GM08714 (cell line): ENCODE data around the gene OCSTAMP.

Experiments used
- H3K4me3 ChIP-seq: fragments of 200-500 bp; sonication (Bioruptor generic); 2 replicates; pipeline ENCODE4 v1.5.1; 2014; ENCODE audit warnings: mild to moderate bottlenecking, low read length, inconsistent platforms
- ZNF274 ChIP-seq: IDR thresholded peaks from 2 replicates; pipeline ENCODE4 v1.6.1; 2012; ENCODE audit warnings: mild to moderate bottlenecking, low read depth, low read length

OCSTAMP gene

DNA sequence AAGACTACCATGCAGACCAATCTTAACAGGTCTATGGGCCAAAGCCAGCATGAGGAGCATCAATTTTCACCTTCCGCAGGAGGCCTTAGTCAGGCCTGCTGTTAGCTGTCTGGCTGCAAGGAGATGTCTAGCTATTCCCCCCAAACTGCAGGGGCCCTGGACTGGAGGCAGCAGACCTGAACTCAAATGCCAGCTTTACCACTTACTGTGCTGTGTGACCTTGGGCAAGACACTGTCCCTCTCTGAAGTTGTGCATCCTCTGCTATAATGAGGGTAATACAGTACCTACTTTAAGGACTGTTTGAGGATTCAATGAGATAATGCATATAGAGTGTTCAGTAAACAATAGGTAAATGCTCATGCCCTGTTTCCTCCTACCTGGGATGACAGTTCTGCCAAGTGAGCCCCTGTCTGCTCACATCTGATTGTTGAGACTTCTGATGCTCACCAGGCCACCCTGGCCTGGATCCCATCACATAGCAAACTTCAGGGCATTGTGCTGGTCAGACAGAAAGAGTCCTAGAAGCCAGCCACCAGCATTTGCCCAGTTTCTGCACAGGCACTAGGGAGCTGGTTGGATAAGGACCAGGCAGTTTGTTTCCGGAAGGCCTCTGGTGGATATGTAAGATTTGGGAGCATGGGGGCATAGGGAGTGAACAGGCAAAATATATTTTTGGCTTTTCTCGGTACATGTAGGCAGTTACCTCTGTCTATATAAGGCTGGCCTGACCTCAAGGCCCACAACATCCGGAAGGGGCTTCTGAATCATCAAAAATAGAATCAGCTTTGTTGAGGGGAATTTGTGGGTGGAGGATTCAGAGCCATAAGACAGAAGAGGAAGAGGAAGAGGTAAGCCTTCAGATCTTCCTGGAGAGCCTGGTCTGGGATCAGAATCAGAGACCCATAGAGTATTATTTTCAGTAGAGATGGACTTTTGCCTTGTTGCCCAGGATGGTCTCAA, 2.3 kb upstream of the OCSTAMP start:
- no peak for TF ChIP-seq ZNF274
- H3K4me3 ChIP-seq, result peak overlapping the region; percentile 38; the same call in 1 of the 2 replicates

DNA sequence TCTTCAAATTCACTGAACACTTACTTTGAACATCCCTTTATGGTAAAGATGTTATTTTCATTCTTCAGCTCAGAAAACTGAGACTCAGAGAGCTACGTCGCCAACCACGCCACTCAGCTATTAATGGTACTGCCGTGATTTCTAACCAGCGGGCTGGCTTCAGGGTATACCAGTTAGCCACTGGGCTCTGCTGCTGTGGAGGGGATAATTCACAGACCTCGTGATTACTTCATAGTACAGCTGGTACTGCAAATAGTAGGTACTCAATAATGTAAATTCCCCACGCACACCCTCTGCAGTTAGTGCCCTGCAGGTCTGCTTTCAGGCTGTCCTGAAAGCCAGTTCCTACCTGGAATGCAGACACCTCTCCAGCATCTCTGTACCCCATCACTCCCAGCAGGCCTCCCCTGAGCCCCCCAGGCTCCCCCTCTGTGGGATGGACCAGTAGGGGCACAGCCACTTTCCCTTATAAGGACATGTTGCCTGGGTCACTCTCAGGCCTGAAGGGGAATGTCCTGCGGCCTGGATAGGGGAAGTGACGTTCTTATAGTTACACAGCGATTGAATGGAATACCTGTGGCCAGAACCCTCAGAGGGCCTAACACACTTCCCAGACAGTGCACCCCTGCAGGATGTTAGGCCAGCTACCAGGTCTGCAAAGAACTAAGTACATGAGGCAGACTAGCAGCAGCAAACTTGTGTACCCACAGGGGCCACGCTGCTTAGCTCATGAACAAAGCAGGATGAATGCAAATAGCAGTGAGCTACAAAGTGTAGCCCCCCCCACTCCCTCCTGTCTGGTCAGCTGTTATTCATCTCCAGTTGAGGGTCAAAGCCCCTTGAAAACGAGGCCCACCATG, 1.3 kb upstream of the OCSTAMP start:
- no peak for TF ChIP-seq ZNF274
- H3K4me3 ChIP-seq, result no peak overlapping the region

DNA sequence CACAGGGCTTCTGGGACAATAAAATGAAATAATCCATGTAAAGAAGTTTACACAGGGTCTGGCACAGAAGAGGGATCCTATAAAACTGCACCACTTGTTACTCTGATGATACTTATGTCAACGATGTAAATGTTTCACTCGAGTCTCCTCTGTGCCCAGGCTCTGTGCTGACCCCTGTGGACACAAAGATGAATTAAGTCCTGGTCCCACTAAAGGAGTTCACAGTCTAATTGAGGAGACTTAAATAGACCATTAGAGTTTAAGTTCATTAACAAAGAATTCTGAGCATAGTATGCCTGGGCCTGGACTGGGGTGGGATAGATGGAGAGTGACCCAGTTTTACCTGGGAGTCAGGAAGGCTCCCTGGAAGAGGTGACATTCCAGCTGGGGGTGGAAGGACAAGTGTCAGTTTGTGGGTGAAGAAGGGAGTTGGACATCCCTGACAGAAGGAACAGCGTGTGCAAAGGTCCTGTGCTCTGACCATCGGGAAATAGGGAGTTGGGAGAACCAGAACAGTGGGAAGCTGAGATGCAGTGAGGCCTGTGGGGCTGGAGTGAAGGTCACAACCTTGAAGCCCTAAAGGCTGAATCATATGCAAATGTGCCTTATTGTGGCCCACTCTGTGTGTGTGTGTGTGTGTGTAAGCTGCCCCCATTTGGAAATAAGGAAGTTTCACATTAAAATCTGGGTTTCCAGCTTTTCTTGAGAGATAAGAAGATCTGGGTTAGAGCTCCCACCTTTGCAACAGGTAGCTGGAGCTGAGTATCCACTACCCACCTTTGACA, 1.1 kb downstream of the OCSTAMP start:
- no peak overlapping the region for H3K4me3 ChIP-seq
- TF ChIP-seq ZNF274, result no peak

DNA sequence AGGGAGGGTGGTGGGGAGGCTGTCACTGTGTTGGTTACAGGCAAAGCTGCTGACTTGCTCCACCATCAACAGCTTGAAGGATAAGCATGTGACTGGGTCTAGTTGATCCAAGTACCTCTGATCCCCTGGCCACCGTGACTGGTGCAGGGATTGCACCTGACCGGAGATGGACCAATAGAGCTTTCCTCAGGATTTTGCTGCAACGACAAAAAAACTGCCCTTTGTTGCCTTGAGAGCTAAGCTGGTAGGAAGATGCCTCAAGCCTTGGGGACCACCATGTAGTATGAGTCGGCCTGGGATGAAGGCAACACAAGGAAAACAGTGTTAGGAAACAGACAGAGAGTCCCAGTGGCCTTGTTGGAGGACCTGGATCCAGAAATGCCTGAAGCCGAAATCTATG, 1.8 kb downstream of the OCSTAMP start:
- no peak overlapping the region for H3K4me3 ChIP-seq
- TF ChIP-seq ZNF274, result no peak

DNA sequence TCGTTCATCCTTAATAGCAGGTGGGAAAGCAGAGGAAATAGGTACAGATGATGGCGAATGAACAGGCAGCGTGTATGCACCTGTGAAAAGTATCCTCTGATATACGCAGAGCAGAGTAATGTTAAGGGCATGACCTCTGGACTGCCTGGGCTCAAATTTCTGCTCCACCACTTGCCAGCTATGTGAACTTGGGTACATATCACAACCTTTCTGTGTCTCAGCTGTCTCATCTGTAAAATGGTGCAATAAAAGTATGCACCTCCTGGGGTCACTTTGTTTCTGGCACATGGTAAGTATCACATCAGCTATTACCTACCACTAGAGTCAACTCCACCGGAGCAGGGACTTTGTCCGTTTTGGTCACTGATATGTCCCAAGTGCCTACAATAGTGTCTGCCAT, 2.5 kb downstream of the OCSTAMP start:
- no peak for TF ChIP-seq ZNF274
- H3K4me3 ChIP-seq, result no peak overlapping the region

DNA sequence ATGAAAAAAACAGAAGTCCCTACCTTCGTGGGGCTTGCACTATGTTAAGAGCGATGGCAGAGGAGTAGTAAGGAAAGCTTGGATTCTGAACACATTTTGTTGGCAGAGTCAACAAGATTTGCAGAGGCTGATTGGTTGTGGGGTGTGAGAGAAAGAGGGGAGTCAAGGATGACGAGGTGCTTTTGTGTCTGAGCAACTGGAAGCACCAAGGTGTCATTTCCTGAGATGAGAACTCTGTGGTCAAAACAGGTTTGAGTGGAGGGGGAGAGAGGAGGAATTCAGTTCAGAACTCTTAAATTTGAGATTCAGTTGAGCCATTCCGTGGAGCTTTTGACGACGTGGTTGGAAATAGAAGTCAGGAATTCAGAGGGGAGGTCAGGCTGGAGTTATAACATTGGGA, 3.5 kb downstream of the OCSTAMP start:
- H3K4me3 ChIP-seq, result no peak overlapping the region
- no peak for TF ChIP-seq ZNF274

DNA sequence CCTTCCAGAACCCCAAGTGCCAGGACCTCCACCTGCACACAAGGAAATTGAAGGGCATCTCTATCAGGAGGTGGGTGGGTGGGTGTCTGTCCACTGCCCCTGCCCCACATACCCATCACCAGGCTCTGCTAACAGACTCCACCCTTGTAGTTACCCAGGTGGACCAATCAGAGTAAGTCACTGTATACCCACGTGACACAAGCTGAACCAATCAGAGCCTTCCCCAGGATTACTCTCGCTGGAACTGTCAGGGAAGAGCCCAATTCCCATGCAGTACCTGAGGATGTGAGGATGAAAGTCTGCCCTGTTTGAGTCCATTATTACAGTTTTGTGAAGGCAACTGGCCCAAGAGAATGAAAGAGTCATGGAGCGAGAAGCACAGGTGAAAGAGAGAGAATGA, 4.2 kb downstream of the OCSTAMP start:
- TF ChIP-seq ZNF274, result no peak
- H3K4me3 ChIP-seq, result no peak overlapping the region

DNA sequence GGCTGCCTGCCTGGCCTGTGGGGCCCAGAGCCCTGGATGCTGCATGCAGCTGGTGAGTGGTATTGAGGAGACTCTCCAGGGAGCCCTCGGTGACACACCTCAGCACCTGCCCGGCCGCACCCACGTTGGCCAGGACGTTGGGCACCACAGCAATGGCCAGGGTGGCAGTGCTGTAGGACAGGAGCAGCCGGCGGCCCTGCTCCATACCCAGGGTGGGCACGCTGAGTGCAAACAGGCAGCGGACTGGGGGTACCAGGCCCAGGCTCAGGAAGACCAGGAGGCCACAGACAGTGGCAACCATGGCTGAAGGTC, 4.7 kb downstream of the OCSTAMP start:
- no peak for TF ChIP-seq ZNF274
- no peak overlapping the region for H3K4me3 ChIP-seq

DNA sequence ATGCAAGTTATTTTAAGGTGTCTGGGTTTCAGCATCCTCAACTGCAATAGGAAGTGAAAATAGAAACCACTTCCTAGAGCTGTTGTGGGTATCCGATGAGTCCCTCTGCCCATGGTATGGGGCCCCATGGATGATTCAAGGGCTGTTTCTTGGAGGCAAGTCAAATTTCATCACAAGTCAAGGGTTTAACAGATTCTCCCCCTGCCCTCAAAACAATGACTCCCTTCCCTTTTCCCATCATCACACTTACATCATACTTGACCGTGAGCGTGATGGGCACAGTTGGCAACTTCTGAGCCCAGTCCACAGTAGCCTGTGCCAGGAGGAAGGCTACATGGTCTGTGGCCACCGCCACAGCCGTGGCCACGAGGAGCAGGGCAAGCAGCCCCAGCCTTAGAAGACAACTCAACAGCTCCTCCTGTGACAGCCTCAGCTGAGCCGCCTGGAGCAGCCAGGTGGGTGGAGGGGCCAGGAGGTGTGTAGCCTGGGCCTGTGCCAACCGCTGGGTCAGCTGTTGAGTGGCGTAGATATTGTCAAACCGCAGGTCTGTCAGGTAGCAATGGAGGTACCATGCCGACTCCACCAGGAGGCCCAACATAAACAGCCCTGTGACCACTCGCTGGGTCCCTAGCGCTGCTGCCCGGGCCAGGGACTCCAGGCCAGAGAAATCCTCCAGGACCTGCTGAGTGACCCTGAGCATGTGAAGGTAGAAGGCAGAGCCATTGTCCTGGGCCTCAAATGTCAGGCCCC, 5.2 kb downstream of the OCSTAMP start:
- TF ChIP-seq ZNF274, result no peak
- no peak overlapping the region; the same call in 1 of the 2 replicates for H3K4me3 ChIP-seq

DNA sequence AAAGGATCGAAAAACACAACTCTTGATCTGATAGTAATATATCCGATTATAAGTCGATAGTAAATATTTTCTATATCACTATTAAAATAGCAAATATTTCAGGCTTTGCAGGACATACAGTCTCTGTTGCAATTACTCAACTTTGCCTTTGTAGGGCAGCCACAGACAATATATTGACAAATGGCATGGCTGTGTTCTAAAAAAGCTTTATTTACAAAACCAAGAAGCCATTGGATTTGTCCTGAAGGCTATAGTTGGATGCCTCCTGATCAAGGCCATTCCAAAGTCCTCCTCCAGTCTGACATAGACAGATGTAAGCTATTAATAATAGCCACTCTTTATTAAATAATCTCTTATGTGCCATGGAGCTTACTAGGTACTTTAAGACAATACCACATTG, 5.9 kb downstream of the OCSTAMP start:
- H3K4me3 ChIP-seq, result no peak overlapping the region
- no peak for TF ChIP-seq ZNF274

DNA sequence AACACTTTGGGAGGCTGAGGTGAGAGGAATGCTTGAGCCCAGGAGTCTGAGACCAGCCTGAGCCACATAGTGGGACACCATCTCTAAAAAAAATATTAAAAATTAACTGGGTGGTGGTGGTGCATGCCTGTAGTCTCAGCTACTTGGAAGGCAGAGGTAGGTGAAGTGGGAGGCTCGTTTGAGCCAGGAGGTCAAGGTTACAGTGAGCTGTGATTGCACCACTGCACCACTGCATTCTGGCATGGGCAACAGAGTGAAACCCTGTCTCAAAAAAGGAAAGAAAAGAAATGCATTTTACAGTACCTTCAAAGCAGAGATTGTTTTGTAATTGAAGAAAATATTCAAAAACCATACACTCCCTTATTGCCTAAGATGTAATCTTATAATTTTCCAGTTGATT, 6.5 kb downstream of the OCSTAMP start:
- no peak for TF ChIP-seq ZNF274
- no peak overlapping the region for H3K4me3 ChIP-seq

DNA sequence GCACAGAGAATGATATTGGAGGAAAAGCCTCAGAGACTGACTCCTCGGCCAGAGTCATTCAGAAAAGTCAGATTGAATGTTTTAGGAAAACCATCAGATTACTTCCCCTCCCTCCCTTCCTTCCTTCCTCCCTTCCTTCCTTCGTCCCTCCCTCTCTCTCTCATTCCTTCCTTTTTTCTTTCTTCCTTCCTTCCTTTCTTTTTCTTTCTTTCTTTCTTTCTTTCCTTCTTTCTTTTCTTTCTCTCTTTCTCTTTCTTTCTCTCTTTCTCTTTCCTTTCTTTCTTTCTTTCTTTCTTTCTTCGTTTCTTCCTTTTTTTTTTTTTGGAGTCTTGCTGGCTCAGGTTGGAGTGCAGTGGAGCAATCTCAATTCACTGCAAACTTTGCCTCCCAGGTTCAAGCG, 7.4 kb downstream of the OCSTAMP start:
- TF ChIP-seq ZNF274, result no peak

DNA sequence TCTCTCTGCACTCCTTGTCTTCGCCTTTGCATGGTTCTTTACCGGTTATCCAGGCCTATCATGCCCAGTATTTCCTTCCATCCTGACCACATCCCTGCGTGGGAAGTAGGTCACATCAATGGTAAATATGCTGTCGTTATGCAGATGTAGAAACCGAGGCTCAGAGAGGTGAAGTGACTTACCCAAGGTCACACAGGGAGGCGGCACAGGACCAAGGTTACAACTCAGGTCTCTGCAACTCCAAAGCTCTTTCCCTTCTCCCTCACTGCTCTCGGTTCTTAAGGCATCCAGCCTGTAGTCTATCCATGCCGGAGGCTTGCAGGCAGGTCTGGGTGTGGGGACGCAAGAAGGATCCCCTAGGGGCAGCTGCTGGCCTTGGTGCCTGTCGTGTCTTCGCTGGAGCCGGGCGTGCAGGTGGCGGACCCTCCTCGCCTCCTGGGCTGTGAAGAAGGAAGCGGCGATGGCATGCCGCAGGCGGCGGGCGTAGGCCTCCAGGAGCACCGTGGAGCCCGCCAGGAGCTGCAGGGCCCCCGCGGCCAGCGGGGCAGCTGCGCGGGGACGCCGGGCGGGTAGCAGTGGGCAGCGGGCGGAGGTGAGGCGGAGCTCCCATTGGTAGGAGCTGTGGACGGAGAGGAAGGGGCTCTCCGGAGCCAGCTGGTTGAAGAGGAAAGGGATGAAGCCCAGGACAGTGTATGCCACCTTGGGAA, 9.1 kb downstream of the OCSTAMP start:
- no peak for TF ChIP-seq ZNF274
- H3K4me3 ChIP-seq, result no peak overlapping the region

More for the DNA sequence above, 7.4 kb downstream of the OCSTAMP start:
- H3K4me3 ChIP-seq, result no peak overlapping the region
